Renal cortex interstitium (tissue), 11 donors: Measurements from ENCODE around the gene PTEN. TPM values are rescaled to one million over a fixed set of nuclear protein-coding genes. Genes with fewer than 3 reads are reported as not detected.
"Not testable (repeated sequence)": the region's sequence is repeated elsewhere in the genome, so short reads cannot be mapped to it uniquely, and the experiment has no call there.

Source experiments
- DNase-seq, 11 donors: peaks; one replicate each; pipeline ENCODE4 v3.0.0-alpha.2; 2013; ENCODE audit warnings: low read depth in 9 of 11, low spot score in 4 of 11; ENCODE audit errors: extremely low read depth in 1 of 11
- polyA plus RNA-seq, 3 donors: library from polyadenylated mRNA; unstranded; fragments of 120-200 nt; gene quantifications; one replicate each; pipeline ENCODE4 v1.2.1, GENCODE V29; 2013; ENCODE audit not compliant: insufficient read length in 3 of 3

The PTEN gene
- polyA plus RNA-seq, 3 donors, result 63.7 to 80.1 (median 69.8) TPM

DNA sequence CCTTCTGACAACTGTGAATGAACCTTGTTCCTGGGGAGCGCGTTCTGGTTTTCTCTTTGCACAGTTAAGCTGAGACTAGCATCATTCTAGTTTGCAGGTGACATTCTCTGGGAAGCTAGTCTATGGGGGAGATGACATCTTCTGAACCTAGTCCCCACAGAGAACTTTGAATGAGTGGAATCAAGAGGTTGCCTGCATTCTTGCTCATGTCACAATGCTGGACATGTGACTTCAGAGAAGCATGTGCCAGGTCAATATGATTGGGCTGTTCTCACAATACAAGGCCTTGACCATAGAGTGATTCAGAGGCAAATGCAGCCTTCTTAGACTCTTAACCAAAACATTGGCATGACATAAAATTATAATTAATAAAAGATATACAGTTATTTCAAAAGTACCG is 22.2 kb upstream of the PTEN start:
- no peak for DNase-seq

DNA sequence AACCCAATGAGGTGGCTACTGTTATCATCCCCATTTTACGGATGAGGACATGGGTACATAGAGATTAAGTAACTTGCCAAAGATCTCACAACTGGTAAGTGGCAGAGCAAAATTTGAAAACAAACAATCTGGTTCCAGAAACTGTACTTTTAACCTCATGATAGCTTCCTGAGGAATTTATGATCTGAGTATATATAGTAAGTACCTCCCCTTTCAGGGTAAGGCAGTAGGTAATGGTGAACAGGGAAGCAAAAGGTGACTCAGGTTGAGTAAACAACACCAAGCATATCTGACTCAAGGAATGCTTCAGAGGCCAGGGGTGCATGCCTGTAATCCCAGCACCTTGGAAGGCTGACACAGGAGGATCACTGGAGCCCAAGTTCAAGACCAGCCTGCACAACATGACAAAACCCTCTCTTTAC is 21.2 kb upstream of the PTEN start:
- no peak for DNase-seq

DNA sequence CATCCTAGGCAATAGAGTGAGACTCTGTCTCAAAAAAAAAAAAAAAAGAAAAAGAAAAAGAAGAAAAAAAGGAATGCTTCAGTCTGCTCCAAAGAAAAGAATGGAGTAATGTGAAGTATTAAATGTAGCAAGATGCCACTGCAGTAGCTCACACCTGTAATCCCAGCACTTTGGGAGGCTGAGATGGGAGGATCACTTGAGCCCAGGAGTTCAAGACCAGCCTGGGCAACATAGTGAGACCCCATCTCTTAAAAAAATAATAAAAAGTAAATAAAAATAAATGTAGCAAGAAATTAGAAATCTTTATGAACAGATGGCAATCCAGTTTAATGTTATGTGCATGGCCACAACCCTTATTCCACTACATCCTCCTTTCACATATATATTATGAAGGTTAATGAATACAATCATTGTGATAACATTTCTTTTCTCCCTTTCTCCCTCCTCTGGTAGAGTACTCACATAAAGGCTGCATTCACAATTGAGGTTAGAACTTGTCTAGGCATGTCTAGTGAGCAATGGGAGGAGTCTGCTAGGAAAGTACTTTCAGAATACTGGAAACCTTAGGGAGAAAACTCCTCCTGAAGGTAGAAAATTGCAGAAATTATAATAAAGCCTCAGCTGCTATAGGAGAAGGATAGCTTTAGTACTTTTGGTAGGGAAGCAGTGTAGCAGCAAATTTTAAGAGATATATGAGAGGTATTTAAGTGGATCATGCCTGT is 20.5 kb upstream of the PTEN start:
- DNase-seq, result no peak

- DNase-seq, result no peak
Measured at GRCh38 chr10:87843714-87844113, 19.7 kb upstream of the PTEN start.

GRCh38 chr10:87844837-87845623 is 18.4 kb upstream of the PTEN start:
- DNase-seq, result no peak

DNA sequence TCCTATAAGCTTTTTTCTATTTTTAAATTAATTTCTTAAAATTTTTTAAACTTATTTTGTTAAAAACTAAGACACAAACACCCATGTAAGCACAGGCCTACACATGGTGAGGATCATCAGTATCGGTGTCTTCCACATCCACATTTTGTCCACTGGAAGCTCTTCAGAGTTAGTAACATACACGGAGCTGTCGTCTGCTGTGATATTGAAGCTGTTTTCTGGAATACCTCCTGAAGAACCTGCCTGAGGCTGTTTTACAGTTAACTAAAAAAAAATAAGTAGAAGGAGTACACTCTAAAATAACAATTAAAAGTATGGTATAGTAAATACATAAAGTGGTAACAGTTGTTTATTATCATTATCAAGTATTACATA is 17.8 kb upstream of the PTEN start:
- no peak for DNase-seq

DNA sequence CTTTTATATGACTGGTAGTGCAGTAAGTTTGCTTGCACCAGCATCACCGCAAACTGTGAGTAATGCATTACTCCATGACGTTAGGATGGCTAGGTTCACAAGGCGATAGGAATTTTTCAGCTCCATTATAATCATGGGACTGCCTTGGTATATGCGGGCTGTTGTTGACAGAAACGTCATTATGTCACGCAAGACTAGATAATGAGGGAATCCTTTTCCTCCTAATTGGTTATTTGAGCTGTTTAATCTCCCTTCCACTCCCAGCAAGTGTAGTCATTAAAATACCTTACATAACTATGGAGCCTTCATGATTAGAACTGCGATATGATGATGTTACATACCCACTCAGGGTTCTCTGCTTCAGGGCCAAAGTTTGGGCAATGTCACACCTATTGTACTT is 17.4 kb upstream of the PTEN start:
- DNase-seq, result no peak

GRCh38 chr10:87846711-87847110 is 16.7 kb upstream of the PTEN start:
- not testable (repeated sequence) for DNase-seq

GRCh38 chr10:87847550-87847949 is 15.9 kb upstream of the PTEN start:
- DNase-seq, result no peak

DNA sequence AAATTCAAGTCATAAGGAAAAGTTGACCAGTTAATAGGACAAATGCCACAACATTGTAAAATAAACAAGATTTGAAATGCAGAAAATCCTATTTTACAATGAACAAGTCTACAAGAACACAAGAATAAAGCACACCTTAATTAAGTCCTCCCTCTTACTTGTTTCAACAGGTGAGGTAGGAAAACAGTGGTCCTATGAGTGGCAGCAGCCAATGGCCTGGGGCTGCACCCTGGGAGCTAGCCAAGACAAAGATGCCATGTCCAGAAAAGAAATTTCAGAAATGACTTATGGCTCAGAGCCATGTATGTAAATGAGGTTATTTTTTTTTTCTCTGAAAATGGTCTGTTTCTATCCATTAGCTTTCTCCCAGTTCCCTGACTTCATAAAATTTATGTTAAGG is 14.4 kb upstream of the PTEN start:
- no peak for DNase-seq

DNA sequence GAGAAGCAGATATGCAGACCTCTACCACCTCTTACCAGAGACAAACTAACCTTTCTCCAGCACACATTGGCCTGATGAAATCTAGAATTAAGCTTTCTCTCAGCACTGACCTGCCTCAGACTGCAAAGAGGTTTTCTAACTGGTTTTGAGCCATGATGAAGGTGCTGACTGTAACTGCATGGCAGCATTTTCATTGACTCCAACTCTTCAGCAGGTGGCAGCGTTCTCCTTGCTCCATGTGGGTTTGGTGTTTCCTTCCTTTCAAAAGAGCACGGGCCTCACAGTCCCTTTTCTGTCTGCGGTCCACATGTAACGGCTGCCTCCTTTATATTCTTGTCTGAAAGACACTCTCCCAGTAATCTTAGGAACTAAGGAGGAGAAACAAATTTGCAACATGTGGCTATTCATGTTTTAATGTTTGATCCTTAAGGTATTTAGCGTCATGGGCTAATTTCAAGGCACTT is 12.7 kb upstream of the PTEN start:
- DNase-seq, result peak in 1 of 11 donors; percentile 54

DNA sequence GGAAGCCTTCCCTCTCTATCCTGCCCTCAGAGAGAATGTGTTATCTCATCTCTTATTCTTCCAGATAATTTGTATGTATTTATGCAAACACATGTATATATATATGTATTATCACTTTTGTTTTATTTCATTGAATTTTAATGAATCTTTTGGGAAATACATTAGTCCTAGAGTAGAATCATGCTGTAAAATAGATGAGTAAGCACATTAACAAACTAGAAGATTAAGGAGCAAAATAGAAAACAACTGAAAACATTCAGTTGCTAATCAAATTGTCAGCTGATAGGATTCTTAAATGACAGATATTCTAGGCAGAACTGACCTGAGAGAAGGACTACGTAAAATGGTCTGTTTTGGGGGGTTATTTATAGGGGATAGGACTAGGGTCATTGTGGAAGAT is 11.3 kb upstream of the PTEN start:
- no peak for DNase-seq

DNA sequence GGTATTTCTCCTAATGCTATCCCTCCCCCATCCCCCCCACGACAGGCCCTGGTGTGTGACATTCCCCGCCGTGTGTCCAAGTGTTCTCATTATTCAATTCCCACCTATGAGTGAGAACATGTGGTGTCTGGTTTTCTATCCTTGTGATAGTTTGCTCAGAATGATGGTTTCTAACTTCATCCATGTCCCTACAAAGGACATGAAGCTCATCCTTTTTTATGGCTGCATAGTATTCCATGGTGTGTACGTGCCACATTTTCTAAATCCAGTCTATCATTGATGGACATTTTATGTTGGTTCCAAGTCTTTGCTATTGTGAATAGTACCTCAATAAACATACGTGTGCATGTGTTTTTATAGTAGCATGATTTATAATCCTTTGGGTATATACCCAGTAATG is 8.2 kb upstream of the PTEN start:
- not testable (repeated sequence) for DNase-seq

DNA sequence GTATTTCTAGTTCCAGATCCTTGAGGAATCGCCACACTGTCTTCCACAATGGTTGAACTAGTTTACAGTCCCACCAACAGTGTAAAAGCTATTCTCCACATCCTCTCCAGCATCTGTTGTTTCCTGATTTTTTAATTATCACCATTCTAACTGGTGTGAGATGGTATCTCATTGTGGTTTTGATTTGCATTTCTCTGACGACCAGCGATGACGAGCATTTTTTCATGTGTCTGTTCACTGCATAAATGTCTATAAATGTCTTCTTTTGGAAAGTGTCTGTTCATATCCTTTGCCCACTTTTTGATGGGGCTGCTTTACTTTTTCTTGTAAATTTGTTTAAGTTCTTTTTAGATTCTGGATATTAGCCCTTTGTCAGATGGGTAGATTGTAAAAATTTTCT is 7.8 kb upstream of the PTEN start:
- DNase-seq, result not testable (repeated sequence)

- no peak for DNase-seq
Measured at GRCh38 chr10:87860156-87860795, 3.1 kb upstream of the PTEN start.

- DNase-seq, result no peak
Measured at GRCh38 chr10:87860816-87861403, 2.5 kb upstream of the PTEN start.

- DNase-seq, result peak in 1 of 11 donors; percentile 42
Measured at GRCh38 chr10:87861566-87861952, 1.9 kb upstream of the PTEN start.

- DNase-seq, result peak; percentile 91 to 98 (median 96)
Measured at GRCh38 chr10:87861953-87862678, 1.3 kb upstream of the PTEN start.

DNA sequence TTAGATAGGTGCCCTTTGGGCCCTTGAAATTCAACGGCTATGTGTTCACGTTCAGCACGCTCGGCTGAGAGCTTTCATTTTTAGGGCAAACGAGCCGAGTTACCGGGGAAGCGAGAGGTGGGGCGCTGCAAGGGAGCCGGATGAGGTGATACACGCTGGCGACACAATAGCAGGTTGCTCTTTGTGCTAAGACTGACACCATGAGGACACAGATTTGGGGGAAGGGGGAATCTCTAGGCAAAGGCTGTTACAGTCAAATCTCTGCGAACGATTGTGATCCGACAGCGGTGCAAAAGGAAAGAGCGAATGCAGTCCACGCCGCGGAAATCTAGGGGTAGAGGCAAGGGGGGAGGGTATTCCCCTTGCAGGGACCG is 759 bp upstream of the PTEN start:
- no peak for DNase-seq
